ENCODE measurements around the gene KLRC3.
"Not testable (repeated sequence)": the region's sequence is repeated elsewhere in the genome, so short reads cannot be mapped to it uniquely, and the experiment has no call there.

The KLRC3 gene

GRCh38 chr12:10386857-10387256 is 33.5 kb downstream of the KLRC3 start:
- H3K56ac ChIP-seq (ENCODE audit: low read length) = no peak overlapping the region
- H3K27me3 ChIP-seq (ENCODE audit: insufficient read depth, low read length, poor library complexity) = no peaks in the 10 kb centered on the region
- no CpG with 5 or more reads among the region's 1 CpG for WGBS (ENCODE audit: extremely low coverage, insufficient coverage, low lambda C conversion rate)

GRCh38 chr12:10385166-10385613 is 35.2 kb downstream of the KLRC3 start:
- H3K56ac ChIP-seq (ENCODE audit: low read length) = no peak overlapping the region
- no peak overlapping the region for H2BK15ac ChIP-seq (replicated peaks; ENCODE audit: low read depth)
- DNase-seq = no peak
- no peak overlapping the region for H3K27ac ChIP-seq (ENCODE audit: low read depth, low read length)
- H3K79me1 ChIP-seq (ENCODE audit: low read length) = no peaks in the 10 kb centered on the region
- H3K23ac ChIP-seq (ENCODE audit: low read length) = no peak overlapping the region
- H3K79me2 ChIP-seq (ENCODE audit: control insufficient read depth, insufficient read depth, low read length) = no peaks in the 10 kb centered on the region
- no peak overlapping the region for H3K9ac ChIP-seq (ENCODE audit: low read length)
- no peak overlapping the region for H3K18ac ChIP-seq (ENCODE audit: low read length)
- H3K36me3 ChIP-seq (ENCODE audit: control insufficient read depth, insufficient read depth, low read length) = no peaks in the 10 kb centered on the region
- no peak overlapping the region for H2AK5ac ChIP-seq (ENCODE audit: low read length)
- WGBS (ENCODE audit: extremely low coverage, insufficient coverage, low lambda C conversion rate) = no CpG with 5 or more reads among the region's 2 CpGs
- no peaks in the 10 kb centered on the region for H3K27me3 ChIP-seq (ENCODE audit: insufficient read depth, low read length, poor library complexity)
- no peak overlapping the region for H4K5ac ChIP-seq (ENCODE audit: low read length)
- no peaks in the 10 kb centered on the region for H3K4me1 ChIP-seq (ENCODE audit: control insufficient read depth, low read depth, low read length)
- H2BK120ac ChIP-seq (ENCODE audit: low read depth, low read length) = no peak overlapping the region
- no peak overlapping the region for H3K4me2 ChIP-seq (ENCODE audit: low read length)
- H4K8ac ChIP-seq (ENCODE audit: low read depth, low read length) = no peak overlapping the region
- H2BK5ac ChIP-seq (ENCODE audit: low read length) = no peak overlapping the region
- no peak overlapping the region for H3K4me3 ChIP-seq (ENCODE audit: low read length)
- H3K4ac ChIP-seq (ENCODE audit: low read depth, low read length) = no peak overlapping the region

More at GRCh38 chr12:10386857-10387256, 33.5 kb downstream of the KLRC3 start:
- Histone ChIP-seq H4K5ac (ENCODE audit: low read length) (no peak overlapping the region), H3K23ac (ENCODE audit: low read length) (no peak overlapping the region), H3K9ac (ENCODE audit: low read length) (no peak overlapping the region), H2BK15ac (replicated peaks; ENCODE audit: low read depth) (no peak overlapping the region), H3K18ac (ENCODE audit: low read length) (no peak overlapping the region), H3K27ac (ENCODE audit: low read depth, low read length) (no peak overlapping the region), H3K4ac (ENCODE audit: low read depth, low read length) (no peak overlapping the region), H2BK5ac (ENCODE audit: low read length) (no peak overlapping the region), H2AK5ac (ENCODE audit: low read length) (no peak overlapping the region), H4K8ac (ENCODE audit: low read depth, low read length) (no peak overlapping the region), H3K4me1 (ENCODE audit: control insufficient read depth, low read depth, low read length) (no peaks in the 10 kb centered on the region), H3K4me3 (ENCODE audit: low read length) (no peak overlapping the region), H3K36me3 (ENCODE audit: control insufficient read depth, insufficient read depth, low read length) (no peaks in the 10 kb centered on the region), H3K79me2 (ENCODE audit: control insufficient read depth, insufficient read depth, low read length) (no peaks in the 10 kb centered on the region), H3K79me1 (ENCODE audit: low read length) (no peaks in the 10 kb centered on the region), H2BK120ac (ENCODE audit: low read depth, low read length) (no peak overlapping the region), H3K4me2 (ENCODE audit: low read length) (no peak overlapping the region)
- no peak for DNase-seq

- H3K23ac ChIP-seq (ENCODE audit: low read length) = no peak overlapping the region
- no peak overlapping the region for H3K9ac ChIP-seq (ENCODE audit: low read length)
- H3K79me2 ChIP-seq (ENCODE audit: control insufficient read depth, insufficient read depth, low read length) = no peaks in the 10 kb centered on the region
- no peaks in the 10 kb centered on the region for H3K79me1 ChIP-seq (ENCODE audit: low read length)
- H3K4ac ChIP-seq (ENCODE audit: low read depth, low read length) = no peak overlapping the region
- H2BK5ac ChIP-seq (ENCODE audit: low read length) = no peak overlapping the region
- H3K27me3 ChIP-seq (ENCODE audit: insufficient read depth, low read length, poor library complexity) = no peaks in the 10 kb centered on the region
- no peak for DNase-seq
- no peak overlapping the region for H3K18ac ChIP-seq (ENCODE audit: low read length)
- no peaks in the 10 kb centered on the region for H3K4me1 ChIP-seq (ENCODE audit: control insufficient read depth, low read depth, low read length)
- no peak overlapping the region for H2AK5ac ChIP-seq (ENCODE audit: low read length)
- no peak overlapping the region for H3K56ac ChIP-seq (ENCODE audit: low read length)
- H3K27ac ChIP-seq (ENCODE audit: low read depth, low read length) = no peak overlapping the region
- H3K36me3 ChIP-seq (ENCODE audit: control insufficient read depth, insufficient read depth, low read length) = no peaks in the 10 kb centered on the region
- no CpG with 5 or more reads among the region's 3 CpGs for WGBS (ENCODE audit: extremely low coverage, insufficient coverage, low lambda C conversion rate)
- no peak overlapping the region for H4K8ac ChIP-seq (ENCODE audit: low read depth, low read length)
- H4K5ac ChIP-seq (ENCODE audit: low read length) = no peak overlapping the region
- no peak overlapping the region for H3K4me3 ChIP-seq (ENCODE audit: low read length)
- no peak overlapping the region for H3K4me2 ChIP-seq (ENCODE audit: low read length)
- no peak overlapping the region for H2BK15ac ChIP-seq (replicated peaks; ENCODE audit: low read depth)
- H2BK120ac ChIP-seq (ENCODE audit: low read depth, low read length) = no peak overlapping the region
Observed at GRCh38 chr12:10384191-10384590, 36.2 kb downstream of the KLRC3 start.

GRCh38 chr12:10381928-10382628 is 38.3 kb downstream of the KLRC3 start:
- no CpG with 5 or more reads among the region's 4 CpGs for WGBS (ENCODE audit: extremely low coverage, insufficient coverage, low lambda C conversion rate)
- H2BK5ac ChIP-seq (ENCODE audit: low read length) = no peak overlapping the region
- no peaks in the 10 kb centered on the region for H3K79me1 ChIP-seq (ENCODE audit: low read length)
- no peak overlapping the region for H3K9ac ChIP-seq (ENCODE audit: low read length)
- no peak overlapping the region for H3K4ac ChIP-seq (ENCODE audit: low read depth, low read length)
- H3K23ac ChIP-seq (ENCODE audit: low read length) = no peak overlapping the region
- no peaks in the 10 kb centered on the region for H3K27me3 ChIP-seq (ENCODE audit: insufficient read depth, low read length, poor library complexity)
- no peak overlapping the region for H3K27ac ChIP-seq (ENCODE audit: low read depth, low read length)
- H2AK5ac ChIP-seq (ENCODE audit: low read length) = no peak overlapping the region
- no peak overlapping the region for H3K4me3 ChIP-seq (ENCODE audit: low read length)
- H4K8ac ChIP-seq (ENCODE audit: low read depth, low read length) = no peak overlapping the region
- no peak for DNase-seq
- no peak overlapping the region for H3K18ac ChIP-seq (ENCODE audit: low read length)
- no peaks in the 10 kb centered on the region for H3K79me2 ChIP-seq (ENCODE audit: control insufficient read depth, insufficient read depth, low read length)
- H3K4me1 ChIP-seq (ENCODE audit: control insufficient read depth, low read depth, low read length) = no peaks in the 10 kb centered on the region
- no peak overlapping the region for H2BK15ac ChIP-seq (replicated peaks; ENCODE audit: low read depth)
- no peak overlapping the region for H4K5ac ChIP-seq (ENCODE audit: low read length)
- no peaks in the 10 kb centered on the region for H3K36me3 ChIP-seq (ENCODE audit: control insufficient read depth, insufficient read depth, low read length)
- H3K4me2 ChIP-seq (ENCODE audit: low read length) = no peak overlapping the region
- H3K56ac ChIP-seq (ENCODE audit: low read length) = no peak overlapping the region
- H2BK120ac ChIP-seq (ENCODE audit: low read depth, low read length) = no peak overlapping the region

GRCh38 chr12:10378737-10379136 is 41.7 kb downstream of the KLRC3 start:
- WGBS (ENCODE audit: extremely low coverage, insufficient coverage, low lambda C conversion rate) = no CpG with 5 or more reads among the region's 2 CpGs
- not testable (repeated sequence) for H2BK5ac ChIP-seq (ENCODE audit: low read length); H3K79me1 ChIP-seq (ENCODE audit: low read length); H2AK5ac ChIP-seq (ENCODE audit: low read length); H3K56ac ChIP-seq (ENCODE audit: low read length); H3K9ac ChIP-seq (ENCODE audit: low read length); H3K4ac ChIP-seq (ENCODE audit: low read depth, low read length); H3K79me2 ChIP-seq (ENCODE audit: control insufficient read depth, insufficient read depth, low read length); H4K8ac ChIP-seq (ENCODE audit: low read depth, low read length); H4K5ac ChIP-seq (ENCODE audit: low read length); H3K4me2 ChIP-seq (ENCODE audit: low read length); H3K18ac ChIP-seq (ENCODE audit: low read length); H3K27ac ChIP-seq (ENCODE audit: low read depth, low read length); H2BK120ac ChIP-seq (ENCODE audit: low read depth, low read length); H3K36me3 ChIP-seq (ENCODE audit: control insufficient read depth, insufficient read depth, low read length); H3K27me3 ChIP-seq (ENCODE audit: insufficient read depth, low read length, poor library complexity); H3K4me1 ChIP-seq (ENCODE audit: control insufficient read depth, low read depth, low read length); H3K4me3 ChIP-seq (ENCODE audit: low read length); H3K23ac ChIP-seq (ENCODE audit: low read length); H2BK15ac ChIP-seq (replicated peaks; ENCODE audit: low read depth); DNase-seq

- Histone ChIP-seq H2BK120ac (ENCODE audit: low read depth, low read length) (no peak overlapping the region), H4K5ac (ENCODE audit: low read length) (no peak overlapping the region), H3K56ac (ENCODE audit: low read length) (no peak overlapping the region), H4K8ac (ENCODE audit: low read depth, low read length) (no peak overlapping the region), H3K4ac (ENCODE audit: low read depth, low read length) (no peak overlapping the region), H3K79me1 (ENCODE audit: low read length) (no peaks in the 10 kb centered on the region), H2AK5ac (ENCODE audit: low read length) (no peak overlapping the region), H3K36me3 (ENCODE audit: control insufficient read depth, insufficient read depth, low read length) (no peaks in the 10 kb centered on the region), H3K23ac (ENCODE audit: low read length) (no peak overlapping the region), H2BK15ac (replicated peaks; ENCODE audit: low read depth) (no peak overlapping the region), H3K27ac (ENCODE audit: low read depth, low read length) (no peak overlapping the region), H3K9ac (ENCODE audit: low read length) (no peak overlapping the region), H3K18ac (ENCODE audit: low read length) (no peak overlapping the region), H2BK5ac (ENCODE audit: low read length) (no peak overlapping the region), H3K4me2 (ENCODE audit: low read length) (no peak overlapping the region), H3K79me2 (ENCODE audit: control insufficient read depth, insufficient read depth, low read length) (no peaks in the 10 kb centered on the region), H3K4me3 (ENCODE audit: low read length) (no peak overlapping the region), H3K4me1 (ENCODE audit: control insufficient read depth, low read depth, low read length) (no peaks in the 10 kb centered on the region), H3K27me3 (ENCODE audit: insufficient read depth, low read length, poor library complexity) (no peaks in the 10 kb centered on the region)
- no peak for DNase-seq
- WGBS (ENCODE audit: extremely low coverage, insufficient coverage, low lambda C conversion rate) = no CpG with 5 or more reads among the region's 3 CpGs
Observed at GRCh38 chr12:10374624-10375018, 45.8 kb downstream of the KLRC3 start.
